Body of pancreas (tissue), 4 donors: ENCODE measurements around the gene ADGRB2.

Source experiments
- POLR2A ChIP-seq, 3 donors: fragments of 450-650 bp; IDR thresholded peaks; one replicate each; pipeline ENCODE4 v1.6.1; 2016; ENCODE audit warnings: antibody characterized with exemption in 3 of 3, mild to moderate bottlenecking in 2 of 3
- TF ChIP-seq, protein P1 (sequence below), 7 experiments: fragments of 450-650 bp in 4 of 7; fragments of 200-600 bp in 3 of 7; sonication (generic) in 3 of 7; IDR thresholded peaks; one replicate each; pipeline ENCODE4 v1.5.1; 2016 to 2019; ENCODE audit warnings: antibody characterized with exemption in 7 of 7

DNA sequence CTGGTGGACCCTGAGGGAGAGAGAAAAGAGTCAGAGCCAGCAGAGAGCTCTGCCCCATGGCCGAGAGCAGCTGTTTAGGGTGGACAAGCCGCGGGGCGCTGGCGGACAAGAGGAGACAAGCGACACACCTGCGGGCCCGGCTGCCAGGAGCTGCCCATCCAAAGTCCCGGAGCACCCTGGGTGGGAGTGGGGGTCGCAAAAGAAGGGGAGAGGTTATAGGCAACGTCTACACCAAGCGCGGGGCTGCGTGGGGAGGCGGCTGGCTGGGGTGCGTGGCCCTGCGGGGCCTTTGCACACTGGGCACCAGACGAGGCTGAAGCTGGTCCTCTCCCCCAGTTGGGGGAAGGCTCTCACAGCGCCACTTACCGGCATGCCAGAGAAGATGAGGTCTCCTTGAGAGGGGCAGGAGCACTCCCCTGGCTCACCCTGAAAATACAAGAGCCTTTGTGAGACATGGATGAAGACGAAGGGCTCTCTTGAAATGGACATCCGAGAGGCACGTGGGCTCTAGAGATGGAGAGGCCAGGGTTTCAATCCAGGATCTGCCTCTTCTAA is 84.4 kb downstream of the ADGRB2 start:
- TF ChIP-seq, protein P1, sequence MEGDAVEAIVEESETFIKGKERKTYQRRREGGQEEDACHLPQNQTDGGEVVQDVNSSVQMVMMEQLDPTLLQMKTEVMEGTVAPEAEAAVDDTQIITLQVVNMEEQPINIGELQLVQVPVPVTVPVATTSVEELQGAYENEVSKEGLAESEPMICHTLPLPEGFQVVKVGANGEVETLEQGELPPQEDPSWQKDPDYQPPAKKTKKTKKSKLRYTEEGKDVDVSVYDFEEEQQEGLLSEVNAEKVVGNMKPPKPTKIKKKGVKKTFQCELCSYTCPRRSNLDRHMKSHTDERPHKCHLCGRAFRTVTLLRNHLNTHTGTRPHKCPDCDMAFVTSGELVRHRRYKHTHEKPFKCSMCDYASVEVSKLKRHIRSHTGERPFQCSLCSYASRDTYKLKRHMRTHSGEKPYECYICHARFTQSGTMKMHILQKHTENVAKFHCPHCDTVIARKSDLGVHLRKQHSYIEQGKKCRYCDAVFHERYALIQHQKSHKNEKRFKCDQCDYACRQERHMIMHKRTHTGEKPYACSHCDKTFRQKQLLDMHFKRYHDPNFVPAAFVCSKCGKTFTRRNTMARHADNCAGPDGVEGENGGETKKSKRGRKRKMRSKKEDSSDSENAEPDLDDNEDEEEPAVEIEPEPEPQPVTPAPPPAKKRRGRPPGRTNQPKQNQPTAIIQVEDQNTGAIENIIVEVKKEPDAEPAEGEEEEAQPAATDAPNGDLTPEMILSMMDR (IDR thresholded peaks at IDR 0.05) = no peak
- no peak for TF ChIP-seq POLR2A (IDR thresholded peaks at IDR 0.05)
